Sigmoid colon (tissue), 7 donors: ENCODE results near the gene JDP2. TPM values are rescaled to one million over a fixed set of nuclear protein-coding genes. Genes with fewer than 3 reads are reported as not detected.

Experiments used
- DNase-seq: peaks from one replicate; pipeline ENCODE4 v3.0.0-alpha.2; 2019
- H3K27ac ChIP-seq, 4 donors: fragments of 200-600 bp; sonication (generic); one replicate each; pipeline ENCODE4 v1.5.1; 2016 to 2019; ENCODE audit warnings: mild to moderate bottlenecking in 1 of 4
- H3K27me3 ChIP-seq, 3 donors: fragments of 200-600 bp; sonication (generic); one replicate each; pipeline ENCODE4 v1.5.1; 2019; ENCODE audit warnings: mild to moderate bottlenecking in 1 of 3
- H3K36me3 ChIP-seq, 4 donors: fragments of 200-600 bp; sonication (generic); one replicate each; pipeline ENCODE4 v1.5.1; 2016 to 2019
- H3K4me1 ChIP-seq, 4 donors: fragments of 200-600 bp; sonication (generic); one replicate each; pipeline ENCODE4 v1.5.1; 2017 to 2019
- H3K4me3 ChIP-seq, 4 donors: fragments of 200-600 bp; sonication (generic); one replicate each; pipeline ENCODE4 v1.5.1; 2017 to 2019; ENCODE audit warnings: mild to moderate bottlenecking in 2 of 4, moderate library complexity in 1 of 4
- H3K9me3 ChIP-seq, 4 donors: fragments of 200-600 bp in 3 of 4; sonication (generic) in 3 of 4; one replicate each; pipeline versions ENCODE4 v1.5.1 to v1.6.1; 2013 to 2019
- EP300 ChIP-seq, 4 donors: sonication (generic); formaldehyde crosslinking; IDR thresholded peaks; one replicate each; pipeline ENCODE4 v1.6.1; 2017; ENCODE audit warnings: antibody characterized with exemption in 4 of 4
- POLR2A ChIP-seq, 2 donors: fragments of 450-650 bp; IDR thresholded peaks; one replicate each; pipeline ENCODE4 v1.6.1; 2016; ENCODE audit warnings: antibody characterized with exemption in 2 of 2, mild to moderate bottlenecking in 2 of 2, moderate library complexity in 2 of 2
- POLR2AphosphoS5 ChIP-seq, 4 donors: sonication (generic); formaldehyde crosslinking; IDR thresholded peaks; one replicate each; pipeline ENCODE4 v1.6.1; 2017; ENCODE audit warnings: antibody characterized with exemption in 4 of 4
- WGBS, 2 donors: extraction: QIAGEN DNeasy Blood & Tissue Kit; methylation state at CpG; one replicate each; pipeline ENCODE4 v1.1.7; 2013; 5-methylcytosine and 5-hydroxymethylcytosine counted together
- intact Hi-C: fragments of 100-400 bp; cut with DNase I; formaldehyde crosslinking; loops from one replicate; pipeline ENCODE4 v1.15.1; 2023
- polyA plus RNA-seq, 3 donors: library from polyadenylated mRNA; stranded (reverse); fragments of 200-250 nt; gene quantifications; one replicate each; pipeline ENCODE4 v1.2.3, GENCODE V29; 2013
- total RNA-seq, 4 donors: library from RNA; depleted of rRNA; stranded (reverse); fragments of >200 nt; gene quantifications; one replicate each; pipeline ENCODE4 v1.1.0, GENCODE V29; 2016
- TF ChIP-seq, protein P1 (sequence below), 4 experiments: fragments of 450-650 bp in 3 of 4; fragments of 200-600 bp in 1 of 4; IDR thresholded peaks; one replicate each; pipeline ENCODE4 v1.5.1; 2016 to 2019; ENCODE audit warnings: antibody characterized with exemption in 4 of 4, mild to moderate bottlenecking in 3 of 4, moderate library complexity in 2 of 4
- donor health status: healthy with polysubstance abuse.
- donor health status: Bipolar disorder and iron deficiency.
- donor health status: healthy.

Gene JDP2
- total RNA-seq (10 to 100 TPM; 54.9 to 90.0 (median 58.0) TPM), polyA plus RNA-seq (10 to 100 TPM; 24.5 to 46.8 (median 32.8) TPM)

DNA sequence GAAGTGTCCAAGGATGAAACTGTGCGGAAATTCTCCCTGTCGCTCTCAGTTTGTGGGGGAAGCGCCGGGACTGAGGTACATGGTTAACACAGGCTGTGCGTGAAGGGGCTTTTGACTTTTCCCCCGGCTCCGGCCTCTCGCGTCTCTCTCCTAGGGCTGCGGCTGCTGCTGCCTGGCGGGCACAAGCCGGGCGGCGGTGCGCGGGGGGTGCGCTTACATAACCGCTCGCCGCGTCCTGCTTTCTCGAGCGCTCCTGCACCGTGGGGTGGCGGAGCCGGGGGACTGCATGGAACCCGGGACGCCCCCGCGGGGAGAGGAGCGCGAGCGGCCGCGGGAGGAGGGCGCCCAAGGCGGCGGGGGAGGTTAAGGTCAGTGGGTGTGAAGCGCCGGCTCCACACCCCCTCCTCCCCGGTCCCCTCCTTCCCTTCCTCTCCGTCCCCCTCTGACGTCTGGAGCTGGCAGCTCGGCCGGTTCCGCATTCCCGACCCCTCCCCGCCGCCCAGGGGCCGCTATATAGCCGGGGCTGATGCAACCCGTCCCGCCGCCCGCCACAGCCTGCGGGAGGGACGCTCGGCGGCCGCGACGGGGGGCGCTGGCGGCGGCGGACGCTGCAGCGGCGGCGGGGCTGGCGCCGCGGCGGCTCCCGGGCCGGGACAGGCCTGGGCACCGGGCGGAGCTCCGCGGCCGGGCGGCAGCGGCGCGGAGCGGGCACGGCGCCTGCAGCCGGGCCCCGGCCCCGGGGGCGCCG, at the start of gene JDP2:
Gene JDP2, plus strand, starts transcription at position 541 of the 748 bp plus-strand sequence. CDS start 9,899 bp downstream, outside the sequence.
- peak; percentile 98 for DNase-seq
- Histone ChIP-seq H3K9me3 (no peaks in the 10 kb centered on the region), H3K4me1 (peaks cover 0 to 53% (median 44%) of the 10 kb centered on the region in 4 donors), H3K36me3 (peaks cover 0 to 9% (median 3%) of the 10 kb centered on the region in 4 donors), H3K27ac (peak within 1 kb of the TSS; percentile 90 to 96 (median 94)), H3K27me3 (no peaks in the 10 kb centered on the region), H3K4me3 (peak within 1 kb of the TSS; percentile 71 to 78 (median 76))
- intact Hi-C loops, result loop anchor here (2.0 to 5.0 kb wide), 3 partner anchors 27 to 119 kb away; no protein-coding TSS in a partner anchor
- peak; percentile 91 to 96 (median 95) for TF ChIP-seq POLR2AphosphoS5 (IDR thresholded peaks at IDR 0.05)
- TF ChIP-seq, protein P1, sequence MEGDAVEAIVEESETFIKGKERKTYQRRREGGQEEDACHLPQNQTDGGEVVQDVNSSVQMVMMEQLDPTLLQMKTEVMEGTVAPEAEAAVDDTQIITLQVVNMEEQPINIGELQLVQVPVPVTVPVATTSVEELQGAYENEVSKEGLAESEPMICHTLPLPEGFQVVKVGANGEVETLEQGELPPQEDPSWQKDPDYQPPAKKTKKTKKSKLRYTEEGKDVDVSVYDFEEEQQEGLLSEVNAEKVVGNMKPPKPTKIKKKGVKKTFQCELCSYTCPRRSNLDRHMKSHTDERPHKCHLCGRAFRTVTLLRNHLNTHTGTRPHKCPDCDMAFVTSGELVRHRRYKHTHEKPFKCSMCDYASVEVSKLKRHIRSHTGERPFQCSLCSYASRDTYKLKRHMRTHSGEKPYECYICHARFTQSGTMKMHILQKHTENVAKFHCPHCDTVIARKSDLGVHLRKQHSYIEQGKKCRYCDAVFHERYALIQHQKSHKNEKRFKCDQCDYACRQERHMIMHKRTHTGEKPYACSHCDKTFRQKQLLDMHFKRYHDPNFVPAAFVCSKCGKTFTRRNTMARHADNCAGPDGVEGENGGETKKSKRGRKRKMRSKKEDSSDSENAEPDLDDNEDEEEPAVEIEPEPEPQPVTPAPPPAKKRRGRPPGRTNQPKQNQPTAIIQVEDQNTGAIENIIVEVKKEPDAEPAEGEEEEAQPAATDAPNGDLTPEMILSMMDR (IDR thresholded peaks at IDR 0.05), result peak in 1 of 4 experiments; percentile 16
- peak in 3 of 4 donors; percentile 30 to 65 (median 59) for TF ChIP-seq EP300 (IDR thresholded peaks at IDR 0.05)
- TF ChIP-seq POLR2A (IDR thresholded peaks at IDR 0.05), result peak; percentile 47 to 64
- 1% methylated on average over 93 of the region's 93 CpGs for WGBS, 2 donors

DNA sequence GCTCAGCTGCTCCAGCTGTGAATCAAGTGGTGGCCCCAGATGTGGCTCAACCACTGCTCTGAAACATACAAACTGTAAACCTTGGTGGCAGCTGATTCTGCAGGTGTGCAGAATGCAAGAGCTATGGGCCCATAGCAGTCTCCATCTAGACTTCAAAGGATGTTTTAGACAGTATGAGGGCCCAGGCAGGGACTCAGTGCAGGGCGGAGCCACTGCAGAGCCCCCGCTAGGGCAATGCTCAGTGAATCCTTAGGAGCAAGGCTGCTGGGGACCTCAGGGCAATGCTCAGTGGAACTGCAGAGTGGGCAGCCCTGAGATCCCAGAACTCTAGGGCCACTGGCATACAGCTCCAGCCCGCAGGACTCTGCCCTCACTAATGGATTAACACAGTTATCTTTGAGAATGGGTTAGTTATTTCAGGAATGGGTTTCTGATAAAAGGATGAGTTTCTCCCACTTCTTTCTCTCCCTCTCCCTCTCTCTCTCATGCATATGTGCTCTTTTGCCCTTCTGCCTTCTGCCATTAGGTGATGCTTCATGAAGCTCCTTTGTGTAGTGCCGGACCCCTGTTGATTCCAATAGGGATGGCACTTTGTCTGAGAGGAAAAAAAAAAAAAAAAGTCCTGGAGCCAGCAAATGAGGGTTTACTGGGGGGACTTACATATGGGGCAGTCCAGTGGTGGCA, 48.4 kb upstream of the JDP2 start:
- 97% methylated on average over 4 of the region's 4 CpGs for WGBS, 2 donors
- no peak for DNase-seq
- TF ChIP-seq POLR2A (IDR thresholded peaks at IDR 0.05), result no peak
- no peak for TF ChIP-seq EP300 (IDR thresholded peaks at IDR 0.05)
- TF ChIP-seq, protein P1 (IDR thresholded peaks at IDR 0.05), result no peak
- no peak for TF ChIP-seq POLR2AphosphoS5 (IDR thresholded peaks at IDR 0.05)

GRCh38 chr14:75379930-75380270, 47.9 kb upstream of the JDP2 start:
- DNase-seq, result no peak
- no peak overlapping the region for H3K4me3 ChIP-seq
- H3K27me3 ChIP-seq, result no peaks in the 10 kb centered on the region
- no peaks in the 10 kb centered on the region for H3K4me1 ChIP-seq
- intact Hi-C loops, result no loop called here
- no peaks in the 10 kb centered on the region for H3K9me3 ChIP-seq
- no peaks in the 10 kb centered on the region for H3K36me3 ChIP-seq
- TF ChIP-seq POLR2A (IDR thresholded peaks at IDR 0.05), result no peak
- TF ChIP-seq POLR2AphosphoS5 (IDR thresholded peaks at IDR 0.05), result no peak
- TF ChIP-seq, protein P1 (IDR thresholded peaks at IDR 0.05), result no peak
- no peak for TF ChIP-seq EP300 (IDR thresholded peaks at IDR 0.05)
- H3K27ac ChIP-seq, result no peak overlapping the region
- 95 to 96% methylated on average over 1 of the region's 1 CpG for WGBS, 2 donors

More for the DNA sequence above, 48.4 kb upstream of the JDP2 start:
- intact Hi-C loops, result no loop called here
- no peak overlapping the region for H3K27ac ChIP-seq
- H3K4me3 ChIP-seq, result no peak overlapping the region
- no peaks in the 10 kb centered on the region for H3K4me1 ChIP-seq
- H3K36me3 ChIP-seq, result no peaks in the 10 kb centered on the region
- no peaks in the 10 kb centered on the region for H3K27me3 ChIP-seq
- no peaks in the 10 kb centered on the region for H3K9me3 ChIP-seq

- intact Hi-C loops, result no loop called here
- H3K9me3 ChIP-seq, result no peaks in the 10 kb centered on the region
- H3K27me3 ChIP-seq, result no peaks in the 10 kb centered on the region
- H3K36me3 ChIP-seq, result no peaks in the 10 kb centered on the region
- no peak for DNase-seq
- no peaks in the 10 kb centered on the region for H3K4me1 ChIP-seq
- no peak overlapping the region for H3K4me3 ChIP-seq
- TF ChIP-seq, protein P1 (IDR thresholded peaks at IDR 0.05), result no peak
- no peak for TF ChIP-seq POLR2A (IDR thresholded peaks at IDR 0.05)
- TF ChIP-seq EP300 (IDR thresholded peaks at IDR 0.05), result no peak
- no peak for TF ChIP-seq POLR2AphosphoS5 (IDR thresholded peaks at IDR 0.05)
- 69 to 86% methylated on average over 2 of the region's 2 CpGs for WGBS, 2 donors
- no peak overlapping the region for H3K27ac ChIP-seq
Observed at GRCh38 chr14:75380656-75381055, 47.2 kb upstream of the JDP2 start.
